Aorta (tissue), 5 donors: Measurements from ENCODE around the gene CCL1. TPM values are rescaled to one million over a fixed set of nuclear protein-coding genes. Genes with fewer than 3 reads are reported as not detected.

Experiments
- ATAC-seq: fragments of 200-7000 bp; cut with Tn5 transposase; one replicate; pipeline ENCODE4 v1.9.1; 2022; ENCODE audit warnings: moderate library complexity; ENCODE audit not compliant: low FRiP score
- DNase-seq, 2 donors: peaks; one replicate each; pipeline ENCODE4 v3.0.0-alpha.2; 2020
- H3K27ac ChIP-seq, 2 donors: one replicate each; pipeline ENCODE4 v1.5.1; 2013; ENCODE audit warnings: low read length in 2 of 2, mild to moderate bottlenecking in 2 of 2, moderate library complexity in 2 of 2, control low read depth in 1 of 2, inconsistent platforms in 1 of 2, low read depth in 1 of 2
- H3K27me3 ChIP-seq, 2 donors: one replicate each; pipeline ENCODE4 v1.6.1; 2013; ENCODE audit warnings: control low read depth in 1 of 2, low read length in 1 of 2, mild to moderate bottlenecking in 1 of 2, moderate library complexity in 1 of 2; ENCODE audit not compliant: insufficient read depth in 2 of 2, control insufficient read depth in 1 of 2
- H3K36me3 ChIP-seq, 2 donors: one replicate each; pipeline ENCODE4 v1.6.1; 2013; ENCODE audit warnings: control low read depth in 1 of 2, low read length in 1 of 2, mild to moderate bottlenecking in 1 of 2; ENCODE audit not compliant: insufficient read depth in 2 of 2, control insufficient read depth in 1 of 2
- H3K4me1 ChIP-seq, 2 donors: one replicate each; pipeline ENCODE4 v1.6.1; 2013; ENCODE audit warnings: low read length in 2 of 2, control low read depth in 1 of 2, mild to moderate bottlenecking in 1 of 2, moderate library complexity in 1 of 2; ENCODE audit not compliant: insufficient read depth in 2 of 2, control insufficient read depth in 1 of 2
- H3K4me3 ChIP-seq, 2 donors: one replicate each; pipeline ENCODE4 v1.5.1; 2013; ENCODE audit warnings: low read length in 2 of 2, control low read depth in 1 of 2, mild to moderate bottlenecking in 1 of 2
- H3K9me3 ChIP-seq: one replicate; pipeline ENCODE4 v1.6.1; 2013; ENCODE audit warnings: mild to moderate bottlenecking, low read length; ENCODE audit not compliant: control insufficient read depth
- WGBS, 2 donors: extraction: QIAGEN DNeasy Blood & Tissue Kit; methylation state at CpG; one replicate each; pipeline ENCODE4 v1.1.7; 2013; 5-methylcytosine and 5-hydroxymethylcytosine counted together
- intact Hi-C, 2 donors: fragments of 100-400 bp; cut with DNase I; formaldehyde crosslinking; loops; one replicate each; pipeline versions ENCODE4 v1.14.2 to v1.15.0; 2022
- polyA plus RNA-seq, 2 donors: library from polyadenylated mRNA; stranded (reverse); fragments of 200-250 nt; gene quantifications; one replicate each; pipeline ENCODE4 v1.2.3, GENCODE V29; 2013
- total RNA-seq, 2 donors: library from RNA; stranded (reverse); fragmentation: NEBNext Ultra II Directional; extraction: Animal tissue kit (Norgen Biotek cat#: 25700); gene quantifications; one replicate each; pipeline ENCODE4 v1.2.1, GENCODE V29; 2021
- donor health status: healthy with polysubstance abuse.
- donor health status: Bipolar disorder and iron deficiency.
- donor health status: DM: no; HTN: no; CAD: no.
- donor health status: DM: no; HTN: no; CAD: no.
- donor health status: DM: yes; HTN: yes; CAD: no.

CCL1 gene
- total and polyA plus RNA-seq, 4 donors, result not detected

DNA sequence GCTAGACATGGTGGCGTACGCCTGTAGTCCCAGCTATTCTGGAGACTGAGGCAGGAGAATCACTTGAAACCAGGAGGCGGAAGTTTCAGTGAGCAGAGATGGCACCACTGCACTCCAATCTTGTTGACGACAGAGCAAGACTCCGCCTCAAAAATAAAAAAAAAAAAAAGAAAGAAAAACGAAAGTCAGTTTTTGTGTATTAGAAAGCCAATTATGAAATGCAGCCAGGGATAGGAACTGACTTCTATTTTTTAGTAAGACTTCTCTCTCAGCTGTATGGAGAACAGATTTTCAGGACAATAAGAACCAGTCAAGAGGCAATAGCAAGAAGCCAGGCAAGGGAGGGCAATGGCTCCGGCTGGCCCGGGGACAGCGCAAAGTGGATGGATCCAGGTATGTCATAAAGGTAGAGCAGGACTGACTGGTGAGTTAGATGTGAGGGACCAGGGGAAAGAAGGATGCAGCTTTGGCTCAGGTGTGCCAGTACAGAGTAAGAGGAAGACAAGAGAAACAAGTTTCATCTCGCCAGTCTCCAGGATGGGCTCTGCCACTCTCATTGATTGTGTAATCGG is 12.5 kb upstream of the CCL1 start:
- Histone ChIP-seq H3K9me3 (no peaks in the 10 kb centered on the region), H3K27me3 (peaks cover 0 to 2% of the 10 kb centered on the region in 2 donors), H3K27ac (no peak overlapping the region), H3K4me3 (no peak overlapping the region), H3K4me1 (no peaks in the 10 kb centered on the region), H3K36me3 (no peaks in the 10 kb centered on the region)
- intact Hi-C loops, result no loop called here
- 88 to 90% methylated on average over 11 of the region's 11 CpGs for WGBS, 2 donors
- ATAC-seq (no peak), DNase-seq (no peak)

GRCh38 chr17:34374457-34374856 is 11.4 kb upstream of the CCL1 start:
- Histone ChIP-seq H3K9me3 (no peaks in the 10 kb centered on the region), H3K27me3 (peaks cover 0 to 2% of the 10 kb centered on the region in 2 donors), H3K36me3 (no peaks in the 10 kb centered on the region), H3K4me1 (no peaks in the 10 kb centered on the region), H3K4me3 (no peak overlapping the region), H3K27ac (no peak overlapping the region)
- intact Hi-C loops, result no loop called here
- ATAC-seq (no peak), DNase-seq (no peak)
- 77 to 80% methylated on average over 5 of the region's 5 CpGs for WGBS, 2 donors

- WGBS, 2 donors, result 87 to 89% methylated on average over 3 of the region's 3 CpGs
- no peak for ATAC-seq
- intact Hi-C loops, result no loop called here
Measured at GRCh38 chr17:34371405-34372100, 8.5 kb upstream of the CCL1 start.

GRCh38 chr17:34370997-34371395 is 8.0 kb upstream of the CCL1 start:
- Histone ChIP-seq H3K36me3 (no peaks in the 10 kb centered on the region), H3K9me3 (no peaks in the 10 kb centered on the region), H3K4me3 (no peak overlapping the region), H3K4me1 (no peaks in the 10 kb centered on the region), H3K27me3 (no peaks in the 10 kb centered on the region), H3K27ac (no peak overlapping the region)
- WGBS, 2 donors, result 47 to 51% methylated on average over 3 of the region's 3 CpGs
- ATAC-seq (no peak), DNase-seq (no peak)
- intact Hi-C loops, result no loop called here

More at GRCh38 chr17:34371405-34372100, 8.5 kb upstream of the CCL1 start:
- no peak for DNase-seq
- Histone ChIP-seq H3K36me3 (no peaks in the 10 kb centered on the region), H3K27me3 (no peaks in the 10 kb centered on the region), H3K9me3 (no peaks in the 10 kb centered on the region), H3K4me1 (no peaks in the 10 kb centered on the region), H3K4me3 (no peak overlapping the region), H3K27ac (no peak overlapping the region)

DNA sequence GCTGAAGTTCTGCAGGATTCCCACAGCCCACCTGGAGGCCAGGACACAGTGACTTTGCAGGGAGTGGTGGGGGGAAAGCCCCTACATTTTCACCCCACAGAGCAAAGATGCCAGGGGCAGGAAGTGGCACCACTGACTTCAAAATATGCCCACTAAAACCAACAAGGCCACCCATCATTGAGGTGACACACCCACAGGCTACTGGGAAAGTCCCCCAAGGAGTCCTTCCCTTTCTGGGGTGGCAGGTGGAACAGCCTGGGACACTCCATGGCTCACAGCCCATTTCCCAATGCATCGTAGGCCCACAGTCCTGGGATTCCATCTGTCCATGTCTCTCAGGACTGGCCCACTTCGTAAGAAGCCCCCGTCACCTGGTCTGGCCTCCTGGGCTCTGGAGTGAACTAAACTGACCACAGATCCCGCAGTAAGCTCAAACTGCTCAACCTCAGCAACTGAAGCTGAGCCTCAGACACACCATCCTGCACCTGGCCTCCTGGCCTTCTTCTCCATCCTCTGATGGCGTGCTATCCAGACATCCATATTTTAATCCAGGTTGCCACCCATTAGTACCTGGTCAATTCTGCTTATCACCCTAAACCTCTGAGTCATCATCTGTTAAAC is 7.5 kb upstream of the CCL1 start:
- 92 to 93% methylated on average over 5 of the region's 5 CpGs for WGBS, 2 donors

DNA sequence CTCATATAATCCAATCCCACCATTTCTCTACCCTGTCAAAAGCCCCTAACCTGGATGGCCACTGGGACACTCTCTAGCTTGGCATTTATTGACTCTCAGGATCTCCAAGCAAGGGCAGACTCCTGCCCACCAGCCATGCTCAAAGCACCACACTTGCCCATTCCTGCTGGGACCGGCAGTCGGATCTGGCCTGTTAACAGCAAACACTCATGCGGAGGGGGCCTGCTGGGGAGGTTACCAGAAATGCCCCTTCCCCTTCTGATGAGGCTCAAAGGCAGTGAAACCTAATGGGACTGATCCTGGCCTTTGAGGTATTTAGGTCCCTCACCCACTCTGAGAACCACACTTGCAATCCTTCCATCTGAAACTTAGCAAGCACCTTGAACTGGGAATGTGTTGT is 6.5 kb upstream of the CCL1 start:
- no peak for ATAC-seq
- no peaks in the 10 kb centered on the region for H3K4me1 ChIP-seq
- DNase-seq, result no peak
- no peak overlapping the region for H3K4me3 ChIP-seq
- H3K27ac ChIP-seq, result no peak overlapping the region
- no peaks in the 10 kb centered on the region for H3K36me3 ChIP-seq
- 79 to 81% methylated on average over 3 of the region's 3 CpGs for WGBS, 2 donors
- no peaks in the 10 kb centered on the region for H3K27me3 ChIP-seq
- no peaks in the 10 kb centered on the region for H3K9me3 ChIP-seq
- intact Hi-C loops, result no loop called here

More for the DNA sequence above, 7.5 kb upstream of the CCL1 start:
- H3K36me3 ChIP-seq, result no peaks in the 10 kb centered on the region
- ATAC-seq, result no peak
- H3K9me3 ChIP-seq, result no peaks in the 10 kb centered on the region
- no peak for DNase-seq
- intact Hi-C loops, result no loop called here
- H3K4me3 ChIP-seq, result no peak overlapping the region
- no peaks in the 10 kb centered on the region for H3K4me1 ChIP-seq
- no peak overlapping the region for H3K27ac ChIP-seq
- no peaks in the 10 kb centered on the region for H3K27me3 ChIP-seq

DNA sequence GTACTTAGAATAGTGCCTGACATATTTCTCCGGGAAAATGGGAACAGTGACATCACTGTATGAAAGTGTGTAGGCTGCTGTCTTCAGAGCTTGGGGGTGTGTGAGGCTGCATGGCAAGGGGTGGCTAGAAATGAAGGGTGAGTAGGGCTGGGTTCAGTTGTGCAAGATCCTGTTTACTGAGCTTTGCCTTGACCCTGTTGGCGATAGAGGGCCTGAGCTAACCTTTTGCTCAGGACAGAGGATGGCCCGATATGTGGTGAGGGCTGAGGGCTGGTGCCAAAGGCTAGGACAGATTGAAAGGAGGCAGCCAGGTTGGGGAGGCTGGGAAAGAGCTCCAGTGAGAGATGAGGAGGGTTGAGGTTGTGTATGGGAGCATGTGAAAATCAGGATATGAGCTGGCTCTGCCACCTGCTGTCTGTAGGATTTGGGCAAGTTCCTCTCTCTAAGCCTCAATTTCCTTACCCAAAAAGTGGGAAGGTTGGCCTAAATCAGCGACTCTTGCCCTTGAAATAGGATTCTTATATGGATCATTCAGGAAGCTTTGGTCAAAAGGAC is 6.0 kb upstream of the CCL1 start:
- WGBS, 2 donors, result 51 to 55% methylated on average over 4 of the region's 4 CpGs
- ATAC-seq, result no peak
- H3K4me1 ChIP-seq, result no peaks in the 10 kb centered on the region

GRCh38 chr17:34368196-34368945 is 5.3 kb upstream of the CCL1 start:
- 63 to 64% methylated on average over 9 of the region's 9 CpGs for WGBS, 2 donors
- H3K27me3 ChIP-seq, result no peaks in the 10 kb centered on the region
- intact Hi-C loops, result no loop called here
- no peaks in the 10 kb centered on the region for H3K4me1 ChIP-seq
- H3K4me3 ChIP-seq, result no peak overlapping the region
- no peak for ATAC-seq
- no peak for DNase-seq
- H3K36me3 ChIP-seq, result no peaks in the 10 kb centered on the region
- no peak overlapping the region for H3K27ac ChIP-seq
- H3K9me3 ChIP-seq, result no peaks in the 10 kb centered on the region

More for the DNA sequence above, 6.0 kb upstream of the CCL1 start:
- intact Hi-C loops, result no loop called here
- no peaks in the 10 kb centered on the region for H3K9me3 ChIP-seq
- H3K27me3 ChIP-seq, result no peaks in the 10 kb centered on the region
- no peak overlapping the region for H3K27ac ChIP-seq
- DNase-seq, result no peak
- no peaks in the 10 kb centered on the region for H3K36me3 ChIP-seq
- no peak overlapping the region for H3K4me3 ChIP-seq
